ENCODE measurements around the gene GRIA4. TPM values are rescaled to one million over a fixed set of nuclear protein-coding genes. Genes with fewer than 3 reads are reported as not detected.

The GRIA4 gene
- total and polyA plus RNA-seq, 2 donors (not counting 1 experiment from before 2014, with no cell fraction given), result 0.15 to 0.50 TPM

DNA sequence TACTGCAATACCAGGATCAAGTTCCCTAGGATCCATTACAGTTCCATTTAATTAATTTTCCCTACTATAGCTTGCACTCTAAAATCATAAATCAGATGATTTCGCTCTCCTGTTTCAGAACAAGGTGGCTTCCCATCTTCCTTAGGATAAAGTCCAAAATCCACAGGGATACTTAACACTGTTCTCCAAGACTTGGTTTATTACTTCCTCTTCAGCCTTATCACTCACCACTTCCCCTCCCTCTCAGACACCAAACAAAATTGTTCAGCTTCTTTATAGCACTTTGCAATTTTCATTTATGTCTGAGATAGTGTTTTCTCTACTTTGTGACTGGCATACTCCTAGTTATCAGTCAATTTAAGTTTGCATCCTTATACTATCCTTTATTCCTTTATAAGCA lies 124.6 kb downstream of the GRIA4 start:
- H3K79me2 ChIP-seq (ENCODE audit: control insufficient read depth, insufficient read depth, low read length), result no peaks in the 10 kb centered on the region

DNA sequence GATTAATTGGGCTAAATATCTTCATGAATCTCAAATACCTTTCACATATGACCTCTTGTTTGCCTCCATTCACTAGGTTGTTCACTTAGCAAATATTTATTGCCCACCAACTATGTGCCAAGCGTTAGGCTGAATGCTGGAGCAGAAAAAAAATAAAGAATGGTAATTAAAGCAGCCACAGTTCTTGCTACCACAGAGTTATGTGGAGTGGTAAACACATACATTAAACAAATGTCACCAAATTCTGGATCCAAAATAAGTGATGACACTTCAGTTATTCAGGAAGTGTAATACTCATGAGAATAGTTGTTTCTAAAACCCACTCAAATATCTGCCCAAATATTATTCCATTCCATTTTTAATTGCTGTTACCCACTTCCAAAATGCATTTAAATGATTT lies 128.4 kb downstream of the GRIA4 start:
- DNase-seq (ENCODE audit: low read depth in 2 of 2), result no peak
- no peaks in the 10 kb centered on the region for H4K20me1 ChIP-seq (ENCODE audit: control insufficient read depth, extremely low read depth, insufficient read depth, low read length)
- no peak overlapping the region for H3K4me3 ChIP-seq (replicated peaks in 1 of 4; ENCODE audit: control extremely low read depth in 1 of 4, insufficient read depth in 1 of 4, low read depth in 3 of 4, low read length in 4 of 4)
- no peaks in the 10 kb centered on the region for H3K9me3 ChIP-seq (ENCODE audit: control insufficient read depth, insufficient read depth, low read depth, low read length)
- H3K79me2 ChIP-seq (ENCODE audit: control insufficient read depth, insufficient read depth, low read length), result no peaks in the 10 kb centered on the region
- no peak overlapping the region for H2AFZ ChIP-seq (ENCODE audit: low read length)
- no peaks in the 10 kb centered on the region for H3K36me3 ChIP-seq (ENCODE audit: control insufficient read depth, insufficient read depth, low read length)
- H3K27ac ChIP-seq (ENCODE audit: insufficient read depth, low read length), result no peak overlapping the region
- TF ChIP-seq, protein P1, sequence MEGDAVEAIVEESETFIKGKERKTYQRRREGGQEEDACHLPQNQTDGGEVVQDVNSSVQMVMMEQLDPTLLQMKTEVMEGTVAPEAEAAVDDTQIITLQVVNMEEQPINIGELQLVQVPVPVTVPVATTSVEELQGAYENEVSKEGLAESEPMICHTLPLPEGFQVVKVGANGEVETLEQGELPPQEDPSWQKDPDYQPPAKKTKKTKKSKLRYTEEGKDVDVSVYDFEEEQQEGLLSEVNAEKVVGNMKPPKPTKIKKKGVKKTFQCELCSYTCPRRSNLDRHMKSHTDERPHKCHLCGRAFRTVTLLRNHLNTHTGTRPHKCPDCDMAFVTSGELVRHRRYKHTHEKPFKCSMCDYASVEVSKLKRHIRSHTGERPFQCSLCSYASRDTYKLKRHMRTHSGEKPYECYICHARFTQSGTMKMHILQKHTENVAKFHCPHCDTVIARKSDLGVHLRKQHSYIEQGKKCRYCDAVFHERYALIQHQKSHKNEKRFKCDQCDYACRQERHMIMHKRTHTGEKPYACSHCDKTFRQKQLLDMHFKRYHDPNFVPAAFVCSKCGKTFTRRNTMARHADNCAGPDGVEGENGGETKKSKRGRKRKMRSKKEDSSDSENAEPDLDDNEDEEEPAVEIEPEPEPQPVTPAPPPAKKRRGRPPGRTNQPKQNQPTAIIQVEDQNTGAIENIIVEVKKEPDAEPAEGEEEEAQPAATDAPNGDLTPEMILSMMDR (conservative IDR thresholded peaks at IDR 0.05 in 1 of 2, IDR thresholded peaks at IDR 0.05 in 1 of 2; ENCODE audit: low read depth in 1 of 2, low read length in 2 of 2), result no peak
- no peak for TF ChIP-seq EZH2 (IDR thresholded peaks at IDR 0.05; ENCODE audit: low read length, missing control alignments)
- no peaks in the 10 kb centered on the region for H3K27me3 ChIP-seq (ENCODE audit: control insufficient read depth, insufficient read depth, low read length)
- H3K4me1 ChIP-seq (ENCODE audit: control insufficient read depth, extremely low read depth, insufficient read depth, low read length), result no peaks in the 10 kb centered on the region
- no peak overlapping the region for H3K4me2 ChIP-seq (ENCODE audit: extremely low read depth, insufficient read depth, low read length)
- H3K9ac ChIP-seq (ENCODE audit: insufficient read depth, low read length), result no peak overlapping the region

More for the DNA sequence above, 124.6 kb downstream of the GRIA4 start:
- DNase-seq (ENCODE audit: low read depth in 2 of 2), result no peak
- no peak overlapping the region for H3K4me2 ChIP-seq (ENCODE audit: extremely low read depth, insufficient read depth, low read length)
- H3K27ac ChIP-seq (ENCODE audit: insufficient read depth, low read length), result no peak overlapping the region
- no peak overlapping the region for H2AFZ ChIP-seq (ENCODE audit: low read length)
- no peaks in the 10 kb centered on the region for H3K4me1 ChIP-seq (ENCODE audit: control insufficient read depth, extremely low read depth, insufficient read depth, low read length)
- H3K27me3 ChIP-seq (ENCODE audit: control insufficient read depth, insufficient read depth, low read length), result no peaks in the 10 kb centered on the region
- H4K20me1 ChIP-seq (ENCODE audit: control insufficient read depth, extremely low read depth, insufficient read depth, low read length), result no peaks in the 10 kb centered on the region
- no peaks in the 10 kb centered on the region for H3K36me3 ChIP-seq (ENCODE audit: control insufficient read depth, insufficient read depth, low read length)
- H3K9me3 ChIP-seq (ENCODE audit: control insufficient read depth, insufficient read depth, low read depth, low read length), result no peaks in the 10 kb centered on the region
- no peak overlapping the region for H3K9ac ChIP-seq (ENCODE audit: insufficient read depth, low read length)
- no peak for TF ChIP-seq EZH2 (IDR thresholded peaks at IDR 0.05; ENCODE audit: low read length, missing control alignments)
- H3K4me3 ChIP-seq (replicated peaks in 1 of 4; ENCODE audit: control extremely low read depth in 1 of 4, insufficient read depth in 1 of 4, low read depth in 3 of 4, low read length in 4 of 4), result no peak overlapping the region

DNA sequence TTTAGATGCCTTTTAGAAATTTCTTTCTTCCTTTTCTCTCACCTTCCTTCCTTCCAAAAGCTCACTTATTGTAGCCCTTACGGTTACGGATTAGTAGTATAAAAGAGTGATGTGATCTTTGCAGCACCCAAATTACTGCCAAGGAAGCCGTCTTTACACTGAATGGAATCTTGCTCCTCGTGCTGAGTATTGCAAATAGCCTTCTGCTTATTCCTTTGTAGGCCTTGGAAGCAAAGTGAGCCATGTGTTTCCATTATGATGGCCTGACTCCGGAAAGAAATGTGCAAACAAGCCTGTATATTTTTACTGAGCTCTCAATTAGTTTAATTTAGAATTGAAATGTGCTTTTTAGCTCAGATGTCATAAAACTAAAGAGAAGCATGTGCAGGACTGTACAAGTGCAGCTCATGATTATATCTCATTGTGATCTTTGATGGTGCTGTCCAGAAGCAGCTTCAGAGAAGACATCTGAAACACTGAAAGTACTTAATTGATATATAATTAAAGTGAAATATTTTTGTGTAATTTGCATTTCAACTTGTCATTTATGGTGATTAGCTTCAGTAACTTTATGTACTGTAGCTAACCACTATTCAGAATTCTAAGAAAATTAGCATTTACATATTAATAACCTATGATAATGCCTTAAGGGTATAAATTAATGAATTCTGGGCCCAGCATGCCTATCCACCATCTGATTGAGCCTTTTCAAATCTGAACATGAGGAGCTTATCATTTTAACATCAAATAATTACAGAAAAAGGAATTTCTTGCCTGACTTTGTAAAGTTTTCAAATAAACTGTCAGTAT lies 129.3 kb downstream of the GRIA4 start:
- Histone ChIP-seq H3K9ac (ENCODE audit: insufficient read depth, low read length) (no peak overlapping the region), H2AFZ (ENCODE audit: low read length) (no peak overlapping the region), H3K4me1 (ENCODE audit: control insufficient read depth, extremely low read depth, insufficient read depth, low read length) (no peaks in the 10 kb centered on the region), H3K27me3 (ENCODE audit: control insufficient read depth, insufficient read depth, low read length) (no peaks in the 10 kb centered on the region), H3K9me3 (ENCODE audit: control insufficient read depth, insufficient read depth, low read depth, low read length) (no peaks in the 10 kb centered on the region), H3K4me3 (replicated peaks in 1 of 4; ENCODE audit: control extremely low read depth in 1 of 4, insufficient read depth in 1 of 4, low read depth in 3 of 4, low read length in 4 of 4) (no peak overlapping the region), H3K27ac (ENCODE audit: insufficient read depth, low read length) (no peak overlapping the region), H4K20me1 (ENCODE audit: control insufficient read depth, extremely low read depth, insufficient read depth, low read length) (no peaks in the 10 kb centered on the region), H3K4me2 (ENCODE audit: extremely low read depth, insufficient read depth, low read length) (no peak overlapping the region), H3K79me2 (ENCODE audit: control insufficient read depth, insufficient read depth, low read length) (no peaks in the 10 kb centered on the region), H3K36me3 (ENCODE audit: control insufficient read depth, insufficient read depth, low read length) (no peaks in the 10 kb centered on the region)
- no peak for TF ChIP-seq EZH2 (IDR thresholded peaks at IDR 0.05; ENCODE audit: low read length, missing control alignments)
- no peak for DNase-seq (ENCODE audit: low read depth in 2 of 2)

Measured in fibroblast of lung (primary cell).